Skeletal muscle tissue (tissue), 4 donors: Measurements from ENCODE around the gene RCBTB2. TPM values are rescaled to one million over a fixed set of nuclear protein-coding genes. Genes with fewer than 3 reads are reported as not detected.

Experiments used
- H3K27ac ChIP-seq: one replicate; pipeline ENCODE4 v1.7.0; 2013; ENCODE audit warnings: mild to moderate bottlenecking, low read depth, low read length, inconsistent platforms
- H3K27me3 ChIP-seq, 3 donors: one replicate each; pipeline ENCODE4 v1.7.0; 2013; ENCODE audit warnings: low read length in 3 of 3; ENCODE audit not compliant: control insufficient read depth in 3 of 3, insufficient read depth in 3 of 3
- H3K36me3 ChIP-seq, 3 donors: one replicate each; pipeline ENCODE4 v1.7.0; 2013; ENCODE audit warnings: low read length in 3 of 3; ENCODE audit not compliant: control insufficient read depth in 3 of 3, insufficient read depth in 3 of 3
- H3K4me1 ChIP-seq, 3 donors: one replicate each; pipeline ENCODE4 v1.7.0; 2013; ENCODE audit warnings: low read length in 3 of 3, mild to moderate bottlenecking in 3 of 3; ENCODE audit not compliant: control insufficient read depth in 3 of 3, insufficient read depth in 3 of 3
- H3K4me3 ChIP-seq, 3 donors: one replicate each; pipeline ENCODE4 v1.7.0; 2013; ENCODE audit warnings: low read length in 3 of 3
- H3K9ac ChIP-seq, 3 donors: one replicate each; pipeline ENCODE4 v1.7.0; 2013; ENCODE audit warnings: low read length in 3 of 3, mild to moderate bottlenecking in 3 of 3, moderate library complexity in 2 of 3, low read depth in 1 of 3
- H3K9me3 ChIP-seq, 3 donors: one replicate each; pipeline ENCODE4 v1.7.0; 2013; ENCODE audit warnings: low read length in 3 of 3; ENCODE audit not compliant: control insufficient read depth in 3 of 3
- total RNA-seq: library from RNA; depleted of rRNA; stranded (reverse); fragments of >200 nt; gene quantifications from one replicate; pipeline ENCODE4 v1.2.3, GENCODE V29; 2014
- donor health status: Osteomylitis.

RCBTB2 gene
- total RNA-seq, 1 donor from 2014 or later: 18.3 TPM

GRCh38 chr13:48510698-48511097 lies 22.2 kb downstream of the RCBTB2 start:
- H3K27me3 ChIP-seq: no peaks in the 10 kb centered on the region
- peaks cover 4 to 16% (median 15%) of the 10 kb centered on the region in 3 donors for H3K4me1 ChIP-seq
- no peaks in the 10 kb centered on the region for H3K9me3 ChIP-seq
- no peak overlapping the region for H3K4me3 ChIP-seq
- H3K36me3 ChIP-seq: peaks cover 0 to 3% (median 0%) of the 10 kb centered on the region in 3 donors
- no peak overlapping the region for H3K27ac ChIP-seq
- no peak overlapping the region for H3K9ac ChIP-seq

- H3K9ac ChIP-seq: no peak overlapping the region
- no peaks in the 10 kb centered on the region for H3K9me3 ChIP-seq
- no peak overlapping the region for H3K27ac ChIP-seq
- H3K4me1 ChIP-seq: peaks cover 4 to 18% (median 16%) of the 10 kb centered on the region in 3 donors
- no peaks in the 10 kb centered on the region for H3K27me3 ChIP-seq
- peaks cover 0 to 3% (median 0%) of the 10 kb centered on the region in 3 donors for H3K36me3 ChIP-seq
- no peak overlapping the region for H3K4me3 ChIP-seq
Observed at GRCh38 chr13:48508011-48508410, 24.9 kb downstream of the RCBTB2 start.

GRCh38 chr13:48507021-48507420 lies 25.9 kb downstream of the RCBTB2 start:
- H3K36me3 ChIP-seq: peaks cover 0 to 3% (median 2%) of the 10 kb centered on the region in 3 donors
- peak overlapping the region; percentile 81 for H3K27ac ChIP-seq
- no peaks in the 10 kb centered on the region for H3K9me3 ChIP-seq
- H3K9ac ChIP-seq: no peak overlapping the region
- no peaks in the 10 kb centered on the region for H3K27me3 ChIP-seq
- H3K4me1 ChIP-seq: peaks cover 4 to 18% (median 16%) of the 10 kb centered on the region in 3 donors
- H3K4me3 ChIP-seq: no peak overlapping the region

- Histone ChIP-seq H3K4me3 (peak overlapping the region; percentile 6 to 59 (median 48)), H3K9ac (peak overlapping the region in 2 of 3 donors; percentile 51), H3K9me3 (no peaks in the 10 kb centered on the region), H3K27ac (peak overlapping the region; percentile 81), H3K4me1 (peaks cover 4 to 16% (median 15%) of the 10 kb centered on the region in 3 donors), H3K36me3 (peaks cover 0 to 7% (median 2%) of the 10 kb centered on the region in 3 donors), H3K27me3 (no peaks in the 10 kb centered on the region)
Observed at GRCh38 chr13:48506092-48506701, 26.7 kb downstream of the RCBTB2 start.

- Histone ChIP-seq H3K27ac (peak overlapping the region; percentile 81), H3K27me3 (no peaks in the 10 kb centered on the region), H3K9me3 (no peaks in the 10 kb centered on the region), H3K36me3 (peaks cover 0 to 12% (median 2%) of the 10 kb centered on the region in 3 donors), H3K9ac (peak overlapping the region in 2 of 3 donors; percentile 40 to 51), H3K4me3 (peak overlapping the region in 2 of 3 donors; percentile 48 to 59), H3K4me1 (peaks cover 4 to 16% (median 15%) of the 10 kb centered on the region in 3 donors)
Observed at GRCh38 chr13:48505597-48506091, 27.2 kb downstream of the RCBTB2 start.

- no peaks in the 10 kb centered on the region for H3K27me3 ChIP-seq
- H3K9me3 ChIP-seq: no peaks in the 10 kb centered on the region
- peak overlapping the region; percentile 81 for H3K27ac ChIP-seq
- peaks cover 0 to 12% (median 2%) of the 10 kb centered on the region in 3 donors for H3K36me3 ChIP-seq
- peaks cover 6 to 16% (median 15%) of the 10 kb centered on the region in 3 donors for H3K4me1 ChIP-seq
- no peak overlapping the region for H3K4me3 ChIP-seq
- H3K9ac ChIP-seq: peak overlapping the region in 1 of 3 donors; percentile 40
Observed at GRCh38 chr13:48505012-48505411, 27.9 kb downstream of the RCBTB2 start.

GRCh38 chr13:48504606-48505005 lies 28.3 kb downstream of the RCBTB2 start:
- no peak overlapping the region for H3K4me3 ChIP-seq
- H3K9me3 ChIP-seq: no peaks in the 10 kb centered on the region
- peak overlapping the region; percentile 81 for H3K27ac ChIP-seq
- H3K36me3 ChIP-seq: peaks cover 1 to 12% (median 2%) of the 10 kb centered on the region in 3 donors
- H3K27me3 ChIP-seq: no peaks in the 10 kb centered on the region
- H3K4me1 ChIP-seq: peaks cover 6 to 16% (median 15%) of the 10 kb centered on the region in 3 donors
- H3K9ac ChIP-seq: no peak overlapping the region

- Histone ChIP-seq H3K9me3 (no peaks in the 10 kb centered on the region), H3K4me1 (peaks cover 6 to 16% (median 15%) of the 10 kb centered on the region in 3 donors), H3K27me3 (no peaks in the 10 kb centered on the region), H3K4me3 (no peak overlapping the region), H3K36me3 (peaks cover 2 to 9% (median 4%) of the 10 kb centered on the region in 3 donors), H3K9ac (no peak overlapping the region), H3K27ac (no peak overlapping the region)
Observed at GRCh38 chr13:48502601-48503319, 30.1 kb downstream of the RCBTB2 start.

GRCh38 chr13:48501705-48502104 lies 31.2 kb downstream of the RCBTB2 start:
- H3K36me3 ChIP-seq: peaks cover 2 to 9% (median 4%) of the 10 kb centered on the region in 3 donors
- H3K4me3 ChIP-seq: no peak overlapping the region
- no peak overlapping the region for H3K9ac ChIP-seq
- no peak overlapping the region for H3K27ac ChIP-seq
- no peaks in the 10 kb centered on the region for H3K9me3 ChIP-seq
- H3K27me3 ChIP-seq: no peaks in the 10 kb centered on the region
- H3K4me1 ChIP-seq: peaks cover 6 to 12% (median 9%) of the 10 kb centered on the region in 3 donors
